HepG2 (cell line): ENCODE data around the gene CTSW. TPM values are rescaled to one million over a fixed set of nuclear protein-coding genes. Genes with fewer than 3 reads are reported as not detected.

ENCODE experiments used
- ATAC-seq: fragments of 200-7000 bp; cut with Tn5 transposase; 3 replicates; pipeline ENCODE4 v1.9.1; 2020; ENCODE audit warnings: mild to moderate bottlenecking, moderate library complexity
- BruUV-seq: library from RNA; stranded (reverse); fragments of 400-500 nt; replicated peaks from 2 replicates; lab custom pipeline; 2021; lab: Mats Ljungman, UMichigan
- CTCF ChIA-PET: fragments of 300-600 bp; formaldehyde crosslinking; extraction: SDS; loops from one replicate; lab custom pipeline; 2021; ENCODE audit warnings: low total read pairs, inconsistent platforms, low intra/inter-chr PET ratio; lab: Yijun Ruan, JAX
- POLR2A ChIA-PET: fragments of 350-600 bp; sonication (Branson Sonifier 250); formaldehyde crosslinking; loops from one replicate; lab custom pipeline; 2020; ENCODE audit warnings: antibody characterized with exemption, inconsistent platforms; lab: Yijun Ruan, JAX
- DNase-seq: peaks from one replicate; pipeline ENCODE4 v3.0.0-alpha.2; 2015; ENCODE audit warnings: low spot score
- FAIRE-seq: peaks from 3 replicates; lab custom pipeline; 2011; peaks lifted over from hg19 to GRCh38; lab: Jason Lieb, UNC
- H2AFZ ChIP-seq: one replicate; pipeline ENCODE4 v1.6.1; 2011; ENCODE audit warnings: low read length, inconsistent platforms
- H3K27ac ChIP-seq: fragments of 300-600 bp; 3 replicates; pipeline ENCODE4 v1.8.0; 2011; ENCODE audit warnings: mixed run types, mild to moderate bottlenecking, mixed read lengths, low read length, inconsistent platforms; ENCODE audit not compliant: insufficient read depth; ENCODE audit errors: extremely low read length
- H3K27me3 ChIP-seq, 2 experiments: fragments of 200-600 bp in 1 of 2; 2 replicates in 1 of 2; 3 replicates in 1 of 2; pipeline versions ENCODE4 v1.6.0 to v1.8.0; 2011; ENCODE audit warnings: low read length in 2 of 2, mild to moderate bottlenecking in 2 of 2, moderate library complexity in 2 of 2, inconsistent platforms in 1 of 2; ENCODE audit not compliant: insufficient read depth in 2 of 2, control insufficient read depth in 1 of 2
- H3K36me3 ChIP-seq, 2 experiments: fragments of 200-600 bp in 1 of 2; replicated peaks in 1 of 2; 2 replicates in 1 of 2; 3 replicates in 1 of 2; pipeline versions ENCODE4 v1.5.1 to v1.8.0; 2011; ENCODE audit warnings: low read length in 2 of 2, inconsistent platforms in 1 of 2; ENCODE audit not compliant: insufficient read depth in 2 of 2, control insufficient read depth in 1 of 2
- H3K4me1 ChIP-seq: 2 replicates; pipeline ENCODE4 v1.5.1; 2012; ENCODE audit warnings: low read length, inconsistent platforms; ENCODE audit not compliant: insufficient read depth
- H3K4me2 ChIP-seq: 2 replicates; pipeline ENCODE4 v1.6.0; 2011; ENCODE audit warnings: low read depth, low read length, inconsistent platforms
- H3K4me3 ChIP-seq, 3 experiments: fragments of 200-600 bp in 1 of 3; sonication (generic), shearing (Covaris generic) in 1 of 3; replicated peaks in 1 of 3; 2 replicates each; pipeline ENCODE4 v1.5.1; 2011 to 2016; ENCODE audit warnings: low read length in 3 of 3, inconsistent platforms in 2 of 3, low read depth in 2 of 3, mild to moderate bottlenecking in 2 of 3, control low read depth in 1 of 3, mixed read lengths in 1 of 3; ENCODE audit not compliant: insufficient read depth in 1 of 3
- H3K79me2 ChIP-seq: one replicate; pipeline ENCODE4 v1.6.1; 2011; ENCODE audit warnings: low read length, inconsistent platforms; ENCODE audit not compliant: insufficient read depth
- H3K9ac ChIP-seq: 2 replicates; pipeline ENCODE4 v1.6.0; 2011; ENCODE audit warnings: mild to moderate bottlenecking, low read depth, low read length, inconsistent platforms; ENCODE audit not compliant: insufficient read depth
- H3K9me3 ChIP-seq: 2 replicates; pipeline ENCODE4 v1.5.1; 2012; ENCODE audit warnings: mild to moderate bottlenecking, low read length
- H4K20me1 ChIP-seq: 2 replicates; pipeline ENCODE4 v1.6.0; 2011; ENCODE audit warnings: inconsistent platforms, mild to moderate bottlenecking, low read length, moderate library complexity; ENCODE audit not compliant: insufficient read depth
- FOSL2 ChIP-seq: sonication (generic); formaldehyde crosslinking; IDR thresholded peaks from 2 replicates; pipeline ENCODE4 v1.4.0; 2020; ENCODE audit warnings: missing genetic modification reagents
- SCMH1 ChIP-seq: sonication (generic); formaldehyde crosslinking; IDR thresholded peaks from 2 replicates; pipeline ENCODE4 v1.9.0; 2021; ENCODE audit warnings: missing genetic modification reagents, mild to moderate bottlenecking, borderline replicate concordance
- SOX13 ChIP-seq, 3 experiments: fragments of 450-650 bp in 1 of 3; sonication (generic) in 1 of 3; formaldehyde crosslinking in 1 of 3; IDR thresholded peaks in 2 of 3; conservative IDR thresholded peaks in 1 of 3; 2 replicates each; pipeline versions ENCODE4 v1.5.0 to v1.6.1; 2016 to 2020; ENCODE audit warnings: antibody characterized with exemption in 1 of 3, mild to moderate bottlenecking in 1 of 3, missing compliant biosample characterization in 1 of 3, missing genetic modification reagents in 1 of 3, moderate library complexity in 1 of 3
- YY1 ChIP-seq: IDR thresholded peaks from 2 replicates; pipeline ENCODE4 v1.6.1; 2011; ENCODE audit warnings: low read length, low read depth, moderate library complexity, mild to moderate bottlenecking; ENCODE audit not compliant: insufficient read depth, insufficient replicate concordance
- ZNF570 ChIP-seq: sonication (generic); formaldehyde crosslinking; IDR thresholded peaks from 2 replicates; pipeline ENCODE4 v1.4.0; 2020; ENCODE audit warnings: mild to moderate bottlenecking, missing genetic modification reagents, borderline replicate concordance
- ZNF614 ChIP-seq: IDR thresholded peaks from 2 replicates; pipeline ENCODE4 v1.6.1; 2018; ENCODE audit warnings: missing biosample characterization, missing genetic modification reagents, inconsistent platforms, borderline replicate concordance
- ZNF709 ChIP-seq: sonication (generic); formaldehyde crosslinking; IDR thresholded peaks from 2 replicates; pipeline ENCODE4 v1.5.0; 2020; ENCODE audit warnings: mild to moderate bottlenecking, missing genetic modification reagents
- WGBS: methylation state at CpG from one replicate; pipeline ENCODE4 v1.1.6; 2017; ENCODE audit warnings: low lambda C conversion rate; 5-methylcytosine and 5-hydroxymethylcytosine counted together
- in situ Hi-C: cut with HindIII; loops from 2 replicates; pipeline ENCODE4 v1.10.0; 2017; ENCODE audit warnings: low pct_unique_long_range_greater_than_20kb; ENCODE audit not compliant: extremely low pct_ligation_motif_present
- intact Hi-C: fragments of 100-400 bp; cut with micrococcal nuclease; formaldehyde crosslinking; loops from one replicate; pipeline ENCODE4 v1.10.0; 2022; ENCODE audit not compliant: unreplicated experiment
- polyA plus RNA-seq, 8 experiments: library from polyadenylated mRNA; depleted of rRNA in 3 of 8; stranded (reverse) in 7 of 8; unstranded in 1 of 8; fragments of >200 nt; fragmentation: Illumina TruSeq in 4 of 8; extraction: Trizol in 4 of 8; gene quantifications; 2 replicates each; pipeline versions ENCODE4 v1.2.1 to v1.2.3, GENCODE V29; 2011 to 2016; ENCODE audit warnings: low read depth in 4 of 8, missing spikeins in 1 of 8, mixed read lengths in 1 of 8; ENCODE audit not compliant: insufficient read depth in 1 of 8
- total RNA-seq, 5 experiments: library from RNA; depleted of rRNA; stranded (reverse); fragments of >200 nt; fragmentation: Illumina TruSeq; extraction: Trizol; gene quantifications; 2 replicates each; pipeline ENCODE4 v1.2.3, GENCODE V29; 2016; ENCODE audit warnings: low read depth in 1 of 5

Gene CTSW
- total and polyA plus RNA-seq, 2 of the 13 experiments (the other 11 are each of a cell fraction or from before 2014, with no cell fraction given), result 0.09 TPM; not detected in 1

- no peak for TF ChIP-seq ZNF709 (CRISPR knock-in tag)
Measured at GRCh38 chr11:65885808-65886536, 6.3 kb downstream of the CTSW start (continued).

- Histone ChIP-seq H3K4me2 (peak overlapping the region; percentile 96), H3K27me3 (no peaks in the 10 kb centered on the region; a peak in 1 of 5 replicates), H2AFZ (no peak overlapping the region), H4K20me1 (no peaks in the 10 kb centered on the region), H3K79me2 (peaks cover 5% of the 10 kb centered on the region), H3K9ac (peak overlapping the region; percentile 70), H3K4me1 (peaks cover 60% of the 10 kb centered on the region)
- FAIRE-seq, result no peak
- DNase-seq, result no peak
- intact Hi-C loops, result loop anchor here (5.0 kb wide), 1 partner anchor 45 kb away; no protein-coding TSS in a partner anchor
- in situ Hi-C loops, result no loop called here
- no peak for ATAC-seq
- CTCF ChIA-PET, result interaction anchor here (0.6 to 6.9 kb wide), 3 partner anchors 102 to 417 kb away, joined by 3 to 63 read pairs (median 4); no protein-coding TSS in a partner anchor
- no peak for TF ChIP-seq SOX13 (IDR thresholded peaks at IDR 0.05)
- no peak for TF ChIP-seq SOX13 (CRISPR knock-in tag; conservative IDR thresholded peaks at IDR 0.05 in 1 of 2, IDR thresholded peaks at IDR 0.05 in 1 of 2)
- no peak for TF ChIP-seq ZNF570 (CRISPR knock-in tag)
- no peak for TF ChIP-seq FOSL2 (CRISPR knock-in tag)
- TF ChIP-seq YY1, result no peak
- TF ChIP-seq SCMH1 (CRISPR knock-in tag), result no peak
- TF ChIP-seq ZNF614 (CRISPR knock-in tag), result no peak
- TF ChIP-seq, all 625 proteins: peak for 0
- POLR2A ChIA-PET, result interaction anchor here (1.2 to 7.6 kb wide), 12 partner anchors 10 to 175 kb away, joined by 3 to 95 read pairs (median 8); partner anchors contain the start of genes BANF1, C11orf68, CFL1 and EIF1AD
- Histone ChIP-seq H3K27ac (no peak overlapping the region), H3K36me3 (peaks cover 4 to 19% of the 10 kb centered on the region in 2 experiments; a peak in 4 of 5 replicates), H3K9me3 (no peaks in the 10 kb centered on the region), H3K4me3 (peak overlapping the region; percentile 74 to 91 (median 87); a peak in 5 of 6 replicates)
- 81% methylated on average over 14 of the region's 14 CpGs for WGBS
- no TSS peak for BruUV-seq
Measured at GRCh38 chr11:65886826-65887722, 7.4 kb downstream of the CTSW start.
